ENCODE data around the gene TXNRD3. TPM values are rescaled to one million over a fixed set of nuclear protein-coding genes. Genes with fewer than 3 reads are reported as not detected.

TXNRD3 gene
- polyA plus RNA-seq, 3 donors, result 0.57 to 1.7 (median 0.90) TPM

DNA sequence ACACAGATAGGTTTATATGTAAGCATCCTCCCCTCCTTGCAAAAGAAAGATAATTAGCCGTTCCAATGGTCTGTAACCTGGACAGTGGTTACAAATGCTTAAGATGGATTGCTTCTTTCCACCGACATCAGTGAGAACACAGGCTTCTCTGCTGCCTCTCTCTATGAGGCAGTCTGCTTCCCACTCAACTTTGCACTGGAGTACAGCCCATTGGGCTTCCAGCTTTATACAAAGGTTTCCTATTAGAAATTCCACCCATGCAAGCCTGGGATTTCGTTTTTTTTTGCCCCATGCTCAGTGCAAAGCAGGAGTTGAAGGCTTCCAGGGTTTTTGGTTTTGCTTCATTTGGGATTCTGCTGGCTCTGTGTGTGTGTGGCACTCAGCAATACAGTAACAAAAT lies 48.9 kb downstream of the TXNRD3 start:
- DNase-seq, result no peak
- H3K79me2 ChIP-seq (ENCODE audit: insufficient read depth, low read length), result no peaks in the 10 kb centered on the region
- H3K4me3 ChIP-seq (replicated peaks in 1 of 3; ENCODE audit: low read depth in 2 of 3, low read length in 3 of 3), result no peak overlapping the region
- intact Hi-C loops (cut with micrococcal nuclease), result no loop called here
- no CpG with 5 or more reads among the region's 3 CpGs for WGBS (ENCODE audit: insufficient coverage)
- Mint-ChIP-seq H3K36me3 (no peaks in the 10 kb centered on the region), H3K4me1 (peaks cover 8% of the 10 kb centered on the region), H3K27me3 (ENCODE audit: low read depth in 3 of 3) (no peaks in the 10 kb centered on the region), H3K9me3 (no peaks in the 10 kb centered on the region), H3K27ac (no peak overlapping the region), H3K4me3 (no peak overlapping the region)
- no peak overlapping the region for H3K4me2 ChIP-seq (replicated peaks; ENCODE audit: extremely low read depth, low read length, poor library complexity, severe bottlenecking)
- H3K27me3 ChIP-seq (ENCODE audit: control insufficient read depth in 2 of 2, insufficient read depth in 2 of 2, low read length in 2 of 2), result no peaks in the 10 kb centered on the region
- no peaks in the 10 kb centered on the region for H3K36me3 ChIP-seq (replicated peaks in 1 of 2; ENCODE audit: control insufficient read depth in 1 of 2, insufficient read depth in 2 of 2, low read length in 2 of 2)
- H3K4me1 ChIP-seq (ENCODE audit: control insufficient read depth in 1 of 2, insufficient read depth in 2 of 2, low read length in 2 of 2), result peaks cover 0 to 5% of the 10 kb centered on the region in 2 donors
- H4K20me1 ChIP-seq (ENCODE audit: insufficient read depth, low read length), result no peaks in the 10 kb centered on the region
- no peak overlapping the region for H3K27ac ChIP-seq (ENCODE audit: low read depth in 1 of 2, low read length in 2 of 2)
- H3K9me3 ChIP-seq (replicated peaks in 1 of 2; ENCODE audit: control insufficient read depth in 1 of 2, insufficient read depth in 1 of 2, low read length in 2 of 2), result no peaks in the 10 kb centered on the region
- H2AFZ ChIP-seq (ENCODE audit: insufficient read depth, low read depth, low read length, poor library complexity, severe bottlenecking), result no peak overlapping the region
- TF ChIP-seq, protein P1, sequence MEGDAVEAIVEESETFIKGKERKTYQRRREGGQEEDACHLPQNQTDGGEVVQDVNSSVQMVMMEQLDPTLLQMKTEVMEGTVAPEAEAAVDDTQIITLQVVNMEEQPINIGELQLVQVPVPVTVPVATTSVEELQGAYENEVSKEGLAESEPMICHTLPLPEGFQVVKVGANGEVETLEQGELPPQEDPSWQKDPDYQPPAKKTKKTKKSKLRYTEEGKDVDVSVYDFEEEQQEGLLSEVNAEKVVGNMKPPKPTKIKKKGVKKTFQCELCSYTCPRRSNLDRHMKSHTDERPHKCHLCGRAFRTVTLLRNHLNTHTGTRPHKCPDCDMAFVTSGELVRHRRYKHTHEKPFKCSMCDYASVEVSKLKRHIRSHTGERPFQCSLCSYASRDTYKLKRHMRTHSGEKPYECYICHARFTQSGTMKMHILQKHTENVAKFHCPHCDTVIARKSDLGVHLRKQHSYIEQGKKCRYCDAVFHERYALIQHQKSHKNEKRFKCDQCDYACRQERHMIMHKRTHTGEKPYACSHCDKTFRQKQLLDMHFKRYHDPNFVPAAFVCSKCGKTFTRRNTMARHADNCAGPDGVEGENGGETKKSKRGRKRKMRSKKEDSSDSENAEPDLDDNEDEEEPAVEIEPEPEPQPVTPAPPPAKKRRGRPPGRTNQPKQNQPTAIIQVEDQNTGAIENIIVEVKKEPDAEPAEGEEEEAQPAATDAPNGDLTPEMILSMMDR (IDR thresholded peaks at IDR 0.05), result no peak
- no peak overlapping the region for H3K9ac ChIP-seq (ENCODE audit: insufficient read depth, low read length, poor library complexity, severe bottlenecking)

DNA sequence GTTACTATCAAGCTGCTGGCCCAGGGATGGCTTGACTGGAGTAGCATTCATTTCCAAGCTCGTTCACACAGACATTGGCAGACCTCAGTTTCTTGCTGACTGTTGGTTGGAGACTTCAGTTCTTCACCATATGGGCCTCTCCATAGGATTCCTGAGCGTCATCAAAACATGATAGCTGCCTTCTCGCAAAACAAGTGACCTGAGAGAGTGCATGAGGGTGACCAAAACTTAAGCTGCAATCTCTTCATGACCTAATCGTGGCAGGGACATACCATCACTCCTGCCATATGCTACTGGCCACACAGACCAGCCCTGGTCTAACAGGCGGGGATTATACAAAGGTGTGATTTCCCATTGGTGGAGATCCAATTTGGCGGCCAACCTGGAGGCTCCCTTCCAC lies 50.2 kb downstream of the TXNRD3 start:
- H3K4me1 Mint-ChIP-seq, result peaks cover 9% of the 10 kb centered on the region
- no peaks in the 10 kb centered on the region for H3K36me3 Mint-ChIP-seq

More for the DNA sequence above, 50.2 kb downstream of the TXNRD3 start:
- Histone ChIP-seq H3K27me3 (ENCODE audit: control insufficient read depth in 2 of 2, insufficient read depth in 2 of 2, low read length in 2 of 2) (no peaks in the 10 kb centered on the region), H2AFZ (ENCODE audit: insufficient read depth, low read depth, low read length, poor library complexity, severe bottlenecking) (no peak overlapping the region), H3K9ac (ENCODE audit: insufficient read depth, low read length, poor library complexity, severe bottlenecking) (no peak overlapping the region), H4K20me1 (ENCODE audit: insufficient read depth, low read length) (no peaks in the 10 kb centered on the region), H3K4me3 (replicated peaks in 1 of 3; ENCODE audit: low read depth in 2 of 3, low read length in 3 of 3) (no peak overlapping the region), H3K27ac (ENCODE audit: low read depth in 1 of 2, low read length in 2 of 2) (no peak overlapping the region), H3K79me2 (ENCODE audit: insufficient read depth, low read length) (no peaks in the 10 kb centered on the region), H3K4me1 (ENCODE audit: control insufficient read depth in 1 of 2, insufficient read depth in 2 of 2, low read length in 2 of 2) (peaks cover 0 to 5% of the 10 kb centered on the region in 2 donors), H3K9me3 (replicated peaks in 1 of 2; ENCODE audit: control insufficient read depth in 1 of 2, insufficient read depth in 1 of 2, low read length in 2 of 2) (no peaks in the 10 kb centered on the region), H3K36me3 (replicated peaks in 1 of 2; ENCODE audit: control insufficient read depth in 1 of 2, insufficient read depth in 2 of 2, low read length in 2 of 2) (no peaks in the 10 kb centered on the region), H3K4me2 (replicated peaks; ENCODE audit: extremely low read depth, low read length, poor library complexity, severe bottlenecking) (no peak overlapping the region)
- WGBS (ENCODE audit: insufficient coverage), result 98% methylated on average over 5 of the region's 6 CpGs
- no peak overlapping the region for H3K27ac Mint-ChIP-seq
- no peak overlapping the region for H3K4me3 Mint-ChIP-seq
- no peak for DNase-seq
- TF ChIP-seq, protein P1 (IDR thresholded peaks at IDR 0.05), result no peak
- intact Hi-C loops (cut with micrococcal nuclease), result no loop called here
- no peaks in the 10 kb centered on the region for H3K9me3 Mint-ChIP-seq
- peaks cover 0 to 1% (median 0%) of the 10 kb centered on the region in 3 donors for H3K27me3 Mint-ChIP-seq (ENCODE audit: low read depth in 3 of 3)
